Urothelium cell line (cell line): ENCODE data around the gene LIMCH1.
"Not testable (repeated sequence)": the region's sequence is repeated elsewhere in the genome, so short reads cannot be mapped to it uniquely, and the experiment has no call there.

Experiments used
- DNase-seq: peaks from one replicate; pipeline ENCODE4 v3.0.0; 2011; ENCODE audit warnings: low spot score, mixed read lengths
- FAIRE-seq: peaks from 2 replicates; lab custom pipeline; 2011; peaks lifted over from hg19 to GRCh38; lab: Jason Lieb, UNC

The LIMCH1 gene

DNA sequence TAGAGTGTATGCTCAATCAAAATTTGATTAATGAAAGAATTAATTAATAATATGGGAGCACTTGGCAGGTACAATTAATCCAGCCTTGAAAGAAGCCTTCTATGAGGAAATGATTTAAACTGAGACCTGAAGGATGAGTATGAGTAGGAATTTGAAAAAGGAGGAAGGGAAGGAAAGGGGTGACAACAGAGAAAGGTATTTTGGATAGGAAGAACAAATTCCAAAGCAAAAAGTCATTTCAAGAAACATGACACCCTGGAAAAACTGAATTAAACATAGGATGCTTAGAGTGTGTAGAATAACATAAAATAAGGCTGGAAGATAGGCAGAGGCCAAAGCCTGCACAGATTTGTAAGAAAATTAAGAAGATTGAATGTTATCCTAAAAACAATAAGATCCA lies 180.9 kb downstream of the LIMCH1 start:
- DNase-seq: peak; percentile 32
- no peak for FAIRE-seq

DNA sequence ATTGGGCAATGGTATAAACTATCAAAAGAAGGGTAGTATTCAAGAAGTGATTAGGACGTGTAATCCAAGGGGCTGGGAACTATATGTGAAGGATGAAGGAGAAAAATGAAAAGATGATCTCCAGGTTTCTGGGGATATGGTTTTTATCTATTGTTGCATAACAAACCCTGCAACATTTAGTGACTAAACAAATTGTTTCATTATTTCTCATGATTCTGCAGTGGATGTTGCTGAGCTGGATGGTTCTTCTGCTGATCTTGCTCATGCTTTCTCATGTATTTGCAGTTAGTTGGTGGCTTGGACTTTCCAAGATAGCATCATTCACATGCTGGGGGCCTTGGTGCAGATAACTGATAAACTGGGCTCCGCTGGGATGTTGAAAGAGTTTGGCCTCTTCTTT lies 181.5 kb downstream of the LIMCH1 start:
- DNase-seq (no peak), FAIRE-seq (no peak)

DNA sequence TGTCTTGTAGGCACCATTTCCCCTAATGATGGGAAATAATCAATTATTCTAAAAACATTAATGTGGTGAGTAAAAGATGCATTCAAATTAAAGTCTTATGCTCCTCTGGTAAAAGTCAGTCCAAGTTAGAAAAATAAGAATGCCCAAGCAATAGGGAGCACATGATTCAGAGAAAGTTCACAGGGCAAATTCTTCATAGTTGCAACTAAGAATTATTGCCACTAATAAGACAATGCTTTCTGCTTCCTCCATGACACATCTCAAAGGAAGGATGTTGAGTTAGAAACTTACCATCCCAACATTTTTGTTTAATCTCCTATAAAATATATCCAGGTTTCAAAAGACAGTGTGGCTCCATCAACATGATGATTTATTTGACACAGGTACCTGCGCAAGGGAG lies 184.2 kb downstream of the LIMCH1 start:
- DNase-seq (no peak), FAIRE-seq (no peak)

DNA sequence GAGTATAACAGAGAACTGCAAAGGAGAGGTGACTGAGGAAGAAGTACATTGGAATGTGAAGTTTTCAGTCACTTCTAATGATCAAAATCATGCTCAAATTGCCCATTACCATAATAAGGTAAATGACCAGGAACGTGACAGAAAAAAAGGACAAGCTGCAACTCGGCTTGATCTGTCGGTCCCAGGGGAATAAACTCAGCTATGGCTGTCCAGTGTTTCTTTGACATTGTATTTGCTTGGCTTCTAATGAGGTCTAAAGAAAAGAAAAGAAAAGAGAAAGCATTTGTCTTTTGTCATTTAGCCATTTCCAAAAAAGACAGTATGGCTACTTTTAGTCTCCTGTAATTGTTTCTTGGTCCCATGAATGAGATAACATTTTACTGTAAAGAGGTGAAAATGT lies 185.3 kb downstream of the LIMCH1 start:
- no peak for DNase-seq
- no peak for FAIRE-seq

DNA sequence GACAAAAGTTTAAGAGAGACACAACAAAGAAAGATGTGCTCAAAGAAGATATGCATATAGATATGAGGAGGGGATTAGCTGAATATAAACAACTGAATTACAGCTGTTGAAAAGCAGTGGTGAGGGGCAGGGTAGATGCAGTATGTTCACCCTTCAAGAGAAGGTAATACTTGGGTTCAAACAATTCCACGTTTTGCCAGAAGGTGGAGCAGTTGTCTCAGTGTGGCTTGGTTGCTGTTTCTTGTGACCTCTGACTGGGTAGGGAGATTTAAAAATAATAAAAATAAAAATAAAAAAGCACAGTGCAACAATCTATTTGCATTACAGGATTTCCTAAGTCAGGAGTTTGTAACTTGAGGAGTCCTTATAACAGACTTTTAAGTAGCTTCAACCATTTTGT lies 187.3 kb downstream of the LIMCH1 start:
- DNase-seq (no peak), FAIRE-seq (no peak)

DNA sequence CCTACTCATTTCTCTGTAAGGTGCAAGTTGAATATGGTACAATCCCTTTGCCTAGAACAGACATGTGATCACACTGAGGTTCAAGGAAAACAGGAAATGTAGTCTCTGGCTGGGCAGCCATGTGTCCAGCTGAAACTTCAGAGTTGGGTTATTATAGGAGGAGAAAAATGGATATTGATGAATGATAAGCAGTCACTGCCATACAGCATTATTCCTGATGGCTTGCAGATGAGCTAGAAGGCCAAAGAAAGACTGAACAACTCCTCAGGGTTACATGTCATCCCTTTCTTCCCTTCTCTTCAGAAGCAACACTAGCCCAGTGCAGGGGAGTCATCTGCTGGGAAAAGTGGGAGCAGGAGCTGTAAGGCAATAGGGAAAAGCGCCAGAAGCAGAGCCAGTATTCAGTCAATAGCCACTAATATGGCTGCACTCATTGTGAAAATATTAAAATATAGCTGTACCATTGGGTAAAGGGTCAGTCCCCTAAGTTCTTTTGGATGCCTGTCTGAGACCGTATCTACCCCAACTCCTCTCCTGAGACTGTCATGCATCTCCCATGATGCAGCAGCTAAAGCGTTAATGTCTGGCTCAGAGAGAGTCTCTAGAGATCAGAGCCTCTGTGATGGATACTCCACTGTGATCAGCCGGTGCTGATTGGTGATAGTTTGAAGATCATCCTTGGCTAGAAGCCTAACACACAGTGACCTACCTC lies 190.1 kb downstream of the LIMCH1 start:
- FAIRE-seq (no peak), DNase-seq (no peak)

DNA sequence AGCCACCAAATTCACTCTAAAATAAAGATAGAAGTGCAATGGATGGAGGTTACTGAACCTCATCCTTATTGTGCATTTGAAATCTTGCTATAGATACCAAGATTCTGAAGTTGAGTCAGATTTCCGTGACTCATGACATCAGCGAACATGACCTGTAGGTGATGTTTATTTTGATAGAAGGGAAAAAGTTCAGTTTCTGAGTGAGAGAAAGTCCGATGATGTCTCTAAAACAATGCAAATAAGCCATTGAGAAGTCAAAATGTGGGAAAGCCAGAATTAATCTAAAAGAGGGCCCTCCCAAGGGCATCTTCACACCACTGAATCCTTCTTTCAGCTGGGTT lies 190.6 kb downstream of the LIMCH1 start:
- DNase-seq (no peak), FAIRE-seq (peak; percentile 66)

DNA sequence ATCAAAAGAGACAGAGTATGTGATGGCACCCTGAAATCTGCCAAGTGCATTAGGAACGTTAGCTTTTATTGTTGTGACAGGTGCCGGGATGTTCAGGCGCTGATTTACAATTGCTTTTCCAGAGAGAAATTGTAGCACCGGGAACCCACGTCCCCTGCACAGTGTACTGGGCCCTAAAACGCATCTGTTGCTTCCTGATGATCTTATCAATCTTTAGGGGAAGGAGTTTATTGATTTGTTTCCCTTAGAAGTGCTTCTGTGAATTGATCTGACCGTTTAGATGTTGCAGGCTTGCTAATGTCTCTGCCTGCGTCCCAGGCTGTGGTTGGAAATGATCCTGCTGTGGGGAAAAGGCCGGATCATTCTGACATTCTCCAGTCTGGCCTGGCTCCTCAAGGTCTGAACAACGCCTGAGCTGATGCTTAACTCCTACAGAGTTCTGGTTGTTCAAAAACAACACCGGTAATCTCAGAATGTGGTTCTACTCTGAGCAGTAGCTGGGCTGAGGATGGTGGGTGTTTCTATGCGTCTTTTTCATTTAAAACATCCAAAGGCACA lies 193.7 kb downstream of the LIMCH1 start:
- DNase-seq (no peak), FAIRE-seq (no peak)

DNA sequence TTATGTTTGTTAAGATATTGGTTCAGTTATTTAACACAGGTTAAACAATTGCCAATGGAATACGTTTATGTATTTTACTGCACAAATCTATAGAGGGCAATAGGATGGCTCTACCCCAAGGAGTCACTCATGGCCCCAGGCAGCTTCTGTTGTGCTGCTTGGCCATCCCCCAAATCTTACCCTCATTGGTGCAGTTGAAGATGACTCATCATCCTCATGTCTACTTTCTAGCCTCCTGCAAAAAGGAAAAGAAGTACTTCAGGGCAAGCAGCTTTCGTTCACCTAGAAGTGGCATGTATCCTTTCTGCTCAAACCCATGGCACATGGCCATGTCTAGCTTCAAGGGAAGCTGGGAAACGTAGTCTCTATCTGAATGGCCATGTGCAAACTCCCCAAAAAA lies 196.4 kb downstream of the LIMCH1 start:
- DNase-seq (peak; percentile 22), FAIRE-seq (no peak)

DNA sequence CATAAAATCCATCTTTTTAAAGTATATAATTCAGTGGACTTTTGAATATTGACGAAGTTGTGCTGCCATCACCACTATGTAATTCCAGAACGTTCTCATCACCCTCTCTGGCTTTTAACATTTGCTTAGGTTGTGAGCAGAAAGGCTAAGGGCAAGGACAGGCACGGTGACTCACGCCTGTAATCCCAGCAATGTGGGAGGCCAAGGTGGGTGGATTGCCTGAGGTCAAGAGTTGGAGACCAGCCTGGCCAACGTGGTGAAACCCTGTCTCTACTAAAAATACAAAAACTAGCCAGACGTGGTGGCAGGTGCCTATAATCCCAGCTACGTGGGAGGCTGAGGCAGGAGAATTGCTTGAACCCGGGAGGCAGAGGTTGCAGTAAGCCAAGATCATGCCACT lies 199.5 kb downstream of the LIMCH1 start:
- not testable (repeated sequence) for FAIRE-seq, DNase-seq

DNA sequence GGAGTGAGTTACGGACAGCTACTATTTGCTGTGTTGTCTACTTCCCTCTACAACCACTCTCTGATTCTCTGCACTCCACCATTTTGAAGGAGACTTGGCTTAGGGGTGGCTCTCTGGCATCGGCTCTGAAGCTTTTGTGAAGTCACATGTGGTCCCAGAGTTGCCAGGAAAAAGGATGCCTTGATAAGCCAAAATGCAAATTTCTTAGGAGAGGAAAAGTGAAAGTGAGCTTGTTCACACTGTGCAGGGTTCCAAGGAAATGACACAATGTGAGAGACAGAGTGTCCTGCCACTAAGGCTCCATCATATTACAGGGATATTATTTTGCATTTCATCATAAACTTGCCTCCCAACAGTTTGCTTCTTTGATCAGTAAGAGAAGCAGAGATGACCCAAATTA lies 203.4 kb downstream of the LIMCH1 start:
- DNase-seq (no peak), FAIRE-seq (no peak)

DNA sequence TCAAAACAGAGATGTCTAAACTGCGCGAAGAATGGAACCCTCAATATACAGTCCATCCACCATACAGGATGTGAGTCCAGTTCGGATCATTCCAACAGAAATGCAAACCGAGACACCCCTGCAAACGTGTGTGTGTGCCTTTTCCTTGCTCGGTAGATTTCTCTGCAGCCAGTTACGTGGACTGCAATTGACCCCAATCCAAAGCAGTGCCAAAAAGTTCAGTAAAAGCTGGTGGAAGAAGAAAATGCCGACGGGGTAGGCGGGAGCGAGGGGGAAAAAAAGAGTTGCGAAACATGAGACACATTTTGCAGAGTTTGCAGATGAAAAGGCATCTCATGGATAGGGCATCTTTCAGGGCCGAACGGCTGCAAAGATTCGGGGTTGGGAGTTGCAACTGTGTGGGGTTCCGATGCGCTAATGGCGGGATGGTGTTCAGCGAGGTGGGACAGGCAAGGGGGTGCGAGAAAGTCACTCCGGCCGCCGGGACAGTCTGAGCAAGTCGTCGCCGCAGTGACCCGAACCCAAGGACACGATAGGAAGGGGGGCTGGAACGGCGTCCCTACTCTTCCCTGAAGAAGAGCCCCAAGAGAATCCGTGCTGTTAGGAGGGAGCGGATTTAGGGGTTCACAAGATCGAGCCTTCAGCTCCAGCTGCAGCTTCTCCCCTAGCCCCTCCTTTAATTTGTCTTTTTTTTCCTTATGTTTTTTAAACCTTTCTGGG lies 206.8 kb downstream of the LIMCH1 start:
- no peak for DNase-seq
- FAIRE-seq: no peak

DNA sequence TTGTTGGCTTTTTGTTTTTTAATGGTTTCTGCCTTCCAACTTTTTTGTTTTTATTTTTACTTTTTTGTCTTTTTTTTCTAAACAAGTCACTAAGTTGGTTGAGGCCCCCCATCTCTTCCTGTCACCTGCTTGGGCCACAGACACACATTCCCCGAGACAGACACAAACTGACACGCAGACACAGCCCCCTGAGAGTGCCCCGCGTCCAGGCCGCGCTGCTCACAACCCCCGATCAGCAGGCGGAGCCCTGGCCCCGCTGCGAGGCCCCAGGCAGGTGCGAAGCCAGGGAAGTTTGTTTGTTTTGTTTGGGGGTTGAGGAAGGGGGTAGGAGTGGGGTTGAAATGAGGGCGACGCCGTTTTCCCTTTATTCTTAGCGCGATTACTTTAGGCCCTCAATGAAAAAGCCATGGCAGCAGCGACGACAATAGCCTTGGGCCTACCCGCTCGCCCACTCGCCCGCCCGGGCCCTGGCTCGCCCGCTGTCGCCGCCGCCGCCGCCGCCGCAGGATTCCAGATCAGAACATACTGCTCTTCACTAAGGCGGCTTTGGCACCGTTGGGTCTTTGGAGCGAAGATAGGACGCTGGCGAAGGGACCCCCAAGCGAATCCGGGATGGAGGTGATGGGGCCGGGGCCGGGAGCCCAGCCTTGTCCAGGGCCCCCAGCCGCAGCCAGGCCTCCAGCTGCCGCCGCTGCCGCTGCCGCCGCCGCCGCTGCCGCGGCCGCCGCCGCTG lies 207.5 kb downstream of the LIMCH1 start:
- no peak for FAIRE-seq
- DNase-seq: no peak

DNA sequence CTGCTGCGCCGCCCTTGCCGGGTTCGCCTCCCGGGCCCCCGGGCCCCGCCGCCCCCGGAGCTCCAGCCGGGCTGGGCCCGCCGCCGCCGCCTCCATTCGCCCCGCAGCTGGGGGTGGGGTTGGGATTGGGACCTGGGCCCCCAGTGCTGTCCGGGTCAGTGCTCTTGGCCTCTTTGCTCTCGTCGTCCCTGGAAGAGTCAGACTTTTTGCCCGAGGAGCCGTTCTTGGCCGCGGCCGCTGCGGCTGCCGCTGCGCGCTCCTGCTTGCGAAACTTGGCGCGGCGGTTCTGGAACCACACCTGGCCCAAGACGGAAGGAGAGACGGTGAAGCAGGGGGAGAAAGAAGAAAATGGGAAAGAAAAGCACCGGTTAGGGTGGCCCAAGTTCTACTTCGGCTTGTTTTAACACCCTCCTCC lies 208.1 kb downstream of the LIMCH1 start:
- DNase-seq (no peak), FAIRE-seq (no peak)

DNA sequence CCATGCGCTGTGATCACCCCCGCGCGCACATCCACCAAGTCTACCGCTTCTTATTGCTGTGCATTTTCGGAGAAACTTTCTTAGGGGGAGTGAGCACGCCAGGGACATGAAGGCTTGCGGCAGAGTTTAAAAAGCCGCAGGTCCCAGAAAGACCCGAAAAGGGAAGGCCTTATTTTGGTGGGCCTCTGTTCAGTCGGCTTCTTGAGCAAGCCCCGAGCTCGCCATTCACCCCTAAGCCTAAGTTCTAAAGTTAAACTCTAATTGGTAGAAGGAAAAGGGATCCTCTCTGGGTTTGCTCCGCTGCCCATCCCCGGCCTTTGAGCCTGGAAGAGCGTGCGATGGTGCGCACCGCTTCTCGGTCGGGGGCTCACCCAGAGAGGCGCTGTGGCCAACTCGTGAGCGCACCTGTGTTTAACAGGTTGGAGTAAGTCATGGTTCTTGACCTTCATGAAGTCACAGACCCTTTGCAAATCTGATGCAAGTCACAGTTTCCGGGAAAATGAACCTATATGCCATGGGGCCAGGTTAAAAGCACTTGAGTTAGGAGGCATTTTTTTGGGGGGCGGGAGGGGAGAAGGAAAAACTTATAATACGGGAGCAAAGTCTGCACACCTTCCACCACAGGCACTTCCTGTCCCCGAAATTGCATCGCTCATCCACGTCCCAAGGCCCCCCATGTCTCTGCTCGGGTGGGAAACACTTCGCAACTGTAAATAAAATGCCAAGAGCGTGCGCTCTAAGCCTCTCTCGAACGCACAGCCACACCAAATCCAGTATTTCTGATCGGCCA lies 208.7 kb downstream of the LIMCH1 start:
- FAIRE-seq: no peak

DNA sequence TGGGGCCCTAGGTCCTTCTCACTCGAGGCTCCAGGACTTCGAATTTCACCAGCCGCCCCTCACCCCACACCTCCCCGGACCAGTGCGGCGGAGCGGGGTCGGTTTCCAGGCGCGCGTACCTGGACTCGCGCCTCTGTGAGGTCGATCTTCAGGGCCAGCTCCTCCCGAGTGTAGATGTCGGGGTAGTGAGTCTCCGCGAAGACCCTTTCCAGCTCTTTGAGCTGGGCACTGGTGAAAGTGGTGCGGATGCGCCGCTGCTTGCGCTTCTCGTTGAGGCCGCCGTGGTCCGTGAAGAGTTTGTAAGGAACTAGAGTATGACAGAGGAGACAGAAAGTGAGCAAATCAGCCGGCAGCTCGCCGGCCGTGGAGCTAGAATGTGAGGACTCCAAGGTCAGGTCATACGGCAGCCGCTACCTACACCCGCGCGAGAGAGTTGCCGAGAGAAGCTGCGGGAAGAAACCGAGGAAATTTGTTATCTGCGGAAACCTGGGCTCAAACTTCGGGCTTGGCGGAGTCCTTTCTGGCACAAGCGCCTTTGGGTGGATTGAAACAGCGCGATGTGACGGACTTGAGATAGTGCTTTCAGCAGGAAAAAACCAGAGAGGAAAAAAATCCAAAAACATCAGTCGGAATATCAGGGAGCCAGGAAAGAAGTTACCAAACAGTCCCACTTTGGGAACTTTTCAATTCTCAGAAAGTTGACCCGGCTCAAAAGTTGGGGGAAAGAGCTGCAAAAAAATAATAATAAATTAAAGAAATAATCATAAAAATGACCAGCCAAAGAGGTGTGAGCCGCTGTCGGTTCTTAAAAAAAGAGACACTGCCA lies 209.5 kb downstream of the LIMCH1 start:
- FAIRE-seq (no peak), DNase-seq (no peak)

More for the DNA sequence above, 208.7 kb downstream of the LIMCH1 start:
- DNase-seq: no peak

DNA sequence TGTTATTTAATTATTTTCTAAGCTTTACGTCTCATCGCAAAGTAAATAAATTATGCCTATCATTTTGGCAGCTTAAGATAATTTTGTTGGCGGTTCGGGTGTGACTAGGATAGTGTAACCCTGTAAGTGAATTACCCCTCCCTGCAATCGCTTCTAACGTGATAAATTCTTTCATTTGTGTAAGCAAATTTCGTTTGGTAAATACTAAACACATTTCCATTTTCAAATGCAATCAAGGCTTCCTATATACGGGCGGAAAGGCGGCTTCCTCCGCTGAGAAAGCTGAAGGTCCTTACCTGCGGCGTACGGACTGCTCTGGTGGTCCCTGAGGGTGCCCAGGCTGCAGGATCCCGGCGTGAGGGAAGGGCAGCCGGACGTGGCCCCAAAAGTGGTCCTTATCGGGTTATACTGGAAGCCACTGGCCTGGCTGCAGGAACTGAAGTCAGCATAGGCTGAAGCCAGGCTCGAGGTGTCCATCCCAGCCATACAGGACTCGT lies 210.2 kb downstream of the LIMCH1 start:
- DNase-seq: no peak

DNA sequence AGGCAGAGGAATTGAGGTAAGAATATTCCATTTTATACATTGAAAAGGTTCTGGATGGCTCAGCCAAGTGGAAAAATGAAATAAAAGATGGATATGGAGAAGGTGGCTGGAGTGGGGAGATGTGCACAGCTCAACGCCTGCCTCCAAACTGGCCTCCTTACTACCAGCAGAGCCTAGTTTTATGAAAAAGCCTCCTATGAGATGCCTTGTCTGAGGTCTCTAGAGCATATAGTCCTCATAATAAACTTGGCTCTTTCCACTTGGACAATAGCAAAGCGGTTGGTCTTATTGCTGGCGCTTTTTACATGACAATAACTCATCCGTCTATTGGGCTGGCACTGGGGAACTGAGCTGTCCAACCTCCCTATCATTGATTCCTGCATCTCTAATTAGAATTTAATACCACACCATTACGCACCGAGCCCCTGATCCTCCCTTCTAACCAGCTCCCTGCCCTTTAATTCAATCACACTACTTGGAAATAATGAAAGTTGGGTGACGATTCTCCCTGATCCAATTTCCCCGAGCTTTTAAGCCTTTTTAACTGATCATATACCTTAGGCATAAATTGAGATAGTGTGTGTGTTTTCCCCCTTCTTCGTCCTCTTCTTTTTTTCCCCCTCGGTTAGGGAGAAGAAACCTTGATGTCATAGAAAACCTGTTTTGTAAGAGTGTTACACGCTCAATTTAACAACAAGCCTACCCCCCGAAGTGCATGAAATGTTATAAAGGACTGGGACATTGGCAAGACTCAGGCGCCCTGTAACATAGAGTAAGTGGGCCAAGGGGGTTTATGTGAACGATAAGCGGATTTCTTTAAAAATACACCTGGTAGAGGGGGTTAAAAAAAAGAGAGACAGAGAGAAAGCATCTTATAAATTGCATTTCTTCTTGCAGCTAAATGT lies 210.9 kb downstream of the LIMCH1 start, which contains the start of gene PHOX2B:
PHOX2B (minus strand) TSS at position 155 of the 905 bp plus-strand sequence; CDS start at position 40, 115 bp downstream.
- no peak for FAIRE-seq

More for the DNA sequence above, 210.2 kb downstream of the LIMCH1 start:
- FAIRE-seq: no peak

DNA sequence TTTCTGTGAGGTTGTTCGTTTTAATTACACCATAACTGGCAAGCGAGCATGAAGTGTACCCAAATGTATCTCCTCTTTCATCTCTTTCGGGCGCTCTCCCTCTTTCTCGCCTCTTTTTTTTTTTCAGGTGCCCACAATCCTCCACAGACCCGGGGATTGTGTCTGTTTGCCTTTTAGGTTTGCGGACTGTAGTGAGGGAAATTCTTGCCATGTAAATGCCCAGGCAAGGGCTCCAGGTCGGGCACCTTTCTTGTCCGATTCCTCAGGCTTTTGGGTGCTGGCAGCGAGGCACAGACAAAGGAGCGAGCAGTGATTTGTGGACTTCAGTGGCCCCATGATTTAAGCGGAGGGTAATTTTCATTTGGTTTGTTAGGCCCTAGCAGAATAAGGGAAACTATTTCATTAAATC lies 211.7 kb downstream of the LIMCH1 start:
- FAIRE-seq (no peak), DNase-seq (no peak)

More for the DNA sequence above, 210.9 kb downstream of the LIMCH1 start, which contains the start of gene PHOX2B:
- DNase-seq: no peak
